Measurements from ENCODE around the gene DSCAM.

The DSCAM gene

DNA sequence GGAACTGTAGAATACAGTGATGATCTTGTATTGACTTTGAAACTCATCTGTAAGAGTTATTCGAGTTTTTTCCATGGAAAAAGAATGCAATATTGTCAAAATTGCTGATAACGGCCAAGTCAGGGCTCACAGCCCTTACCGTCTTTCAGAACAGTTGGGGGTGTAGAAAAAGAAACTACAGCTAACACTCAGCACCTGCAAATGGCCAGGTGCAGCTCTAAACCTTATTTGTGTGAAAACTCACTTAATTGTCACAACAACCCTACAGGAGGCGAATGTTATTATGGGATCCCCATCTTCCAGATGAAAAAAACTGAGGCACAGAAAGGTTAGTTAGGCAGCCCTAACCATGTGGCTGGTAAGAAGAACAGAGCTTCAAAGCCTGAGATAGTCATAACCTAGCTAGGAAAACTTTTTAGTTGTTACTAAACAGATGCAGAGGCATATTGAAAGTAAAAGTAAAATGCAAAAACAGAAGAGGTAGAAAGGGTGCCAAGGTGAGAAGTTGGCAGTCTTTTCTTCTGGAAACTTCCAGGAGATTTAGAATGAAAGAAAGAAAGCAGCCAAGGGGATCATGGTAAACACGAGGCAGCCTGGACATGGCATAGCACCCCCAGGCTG lies 76.4 kb downstream of the DSCAM start:
- no peak for DNase-seq (ENCODE audit: low spot score)

DNA sequence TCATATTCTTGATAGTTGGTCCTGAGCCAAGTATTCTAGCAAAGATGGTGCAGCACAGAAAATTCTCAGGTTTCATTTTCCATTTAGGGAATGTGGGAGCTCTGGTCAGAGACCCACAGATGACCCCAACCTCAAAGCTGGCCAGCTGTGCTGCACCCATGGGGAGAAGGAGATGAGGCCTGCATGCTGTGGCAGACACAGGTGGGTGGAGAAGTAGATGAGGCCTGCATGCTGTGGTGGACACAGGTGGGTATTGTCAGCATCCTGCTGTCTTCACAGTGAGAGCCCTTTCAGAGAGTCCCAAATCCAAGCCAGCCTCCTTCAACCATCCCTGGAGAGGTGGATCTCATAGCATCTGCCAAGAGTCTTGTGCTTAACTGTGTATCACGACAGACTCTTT lies 77.7 kb downstream of the DSCAM start:
- no peak for DNase-seq (ENCODE audit: low spot score)

DNA sequence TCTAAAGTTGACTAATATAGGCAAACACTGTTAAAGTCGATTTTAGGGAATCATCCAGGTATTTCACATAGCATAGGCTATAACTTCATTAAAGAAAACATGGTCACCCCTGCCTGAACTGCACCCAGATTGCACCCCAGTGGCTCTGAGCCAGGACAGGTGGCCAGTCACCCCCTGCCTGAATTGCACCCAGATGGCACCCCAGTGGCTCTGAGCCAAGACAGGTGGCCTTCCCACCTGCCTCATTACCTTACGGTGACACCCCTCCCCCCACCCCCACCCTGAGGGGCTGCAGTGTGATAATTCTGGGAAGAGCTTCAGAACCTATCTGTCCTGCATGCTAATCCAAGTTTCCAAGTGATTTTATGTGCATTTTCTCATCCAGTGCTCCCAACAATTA lies 78.9 kb downstream of the DSCAM start:
- DNase-seq (ENCODE audit: low spot score) = no peak

DNA sequence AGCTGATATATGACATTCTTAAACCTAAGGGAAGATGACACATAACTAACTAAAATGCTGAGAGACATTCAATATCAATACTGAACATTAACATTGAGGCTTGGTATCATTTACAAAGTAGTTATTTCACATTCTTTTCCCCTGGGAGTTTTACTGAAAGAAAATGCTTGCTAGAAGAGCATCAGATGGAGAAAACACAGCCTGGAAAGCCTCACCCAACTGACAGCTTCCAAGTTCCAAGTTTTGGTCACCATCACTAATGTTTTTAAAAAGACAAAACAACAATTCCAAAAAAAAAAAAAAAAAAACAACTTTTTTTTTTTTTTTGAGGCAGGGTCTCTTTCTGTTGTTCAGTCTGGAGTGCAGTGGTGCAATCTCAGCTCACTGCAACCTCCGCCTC lies 80.6 kb downstream of the DSCAM start:
- no peak for DNase-seq (ENCODE audit: low spot score)

DNA sequence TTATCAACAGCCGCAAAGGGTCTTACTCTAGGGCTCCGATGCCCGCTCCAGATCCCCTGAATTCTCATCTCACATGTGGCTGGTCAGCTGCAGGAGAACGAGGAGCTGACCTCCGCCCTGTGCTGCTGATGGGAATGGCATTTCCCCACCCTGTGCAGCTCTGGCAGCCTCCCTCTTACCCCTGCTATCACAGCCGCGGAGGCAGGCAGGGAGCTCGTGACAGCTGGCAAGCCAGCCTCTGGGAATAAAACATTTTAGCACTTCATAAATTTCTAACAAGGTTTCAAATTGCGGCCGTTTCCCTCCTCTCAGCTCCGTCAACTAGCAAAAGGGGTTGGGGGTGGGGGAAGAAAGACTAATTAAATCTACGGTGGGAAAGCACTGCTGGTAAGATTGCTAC lies 81.1 kb downstream of the DSCAM start:
- DNase-seq (ENCODE audit: low spot score) = no peak

DNA sequence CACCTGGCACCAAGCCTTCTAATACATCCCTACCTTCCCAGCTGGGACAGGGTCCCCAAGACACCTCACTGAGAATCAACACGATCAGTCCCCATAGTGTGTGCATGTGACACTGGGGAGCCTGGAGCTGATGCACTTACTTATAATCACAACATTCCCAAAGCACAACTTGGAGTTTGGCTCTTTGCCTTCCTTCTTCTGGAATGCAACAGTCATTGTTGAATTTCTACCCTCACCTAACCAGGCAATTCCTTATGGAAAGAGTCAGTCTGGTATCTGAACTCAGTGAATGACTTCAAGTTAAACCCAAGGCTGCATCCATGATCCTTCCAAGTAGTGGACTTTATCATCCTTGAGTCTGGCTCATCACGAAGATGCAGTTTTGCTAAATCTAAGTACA lies 86.1 kb downstream of the DSCAM start:
- no peak for DNase-seq (ENCODE audit: low spot score)

DNA sequence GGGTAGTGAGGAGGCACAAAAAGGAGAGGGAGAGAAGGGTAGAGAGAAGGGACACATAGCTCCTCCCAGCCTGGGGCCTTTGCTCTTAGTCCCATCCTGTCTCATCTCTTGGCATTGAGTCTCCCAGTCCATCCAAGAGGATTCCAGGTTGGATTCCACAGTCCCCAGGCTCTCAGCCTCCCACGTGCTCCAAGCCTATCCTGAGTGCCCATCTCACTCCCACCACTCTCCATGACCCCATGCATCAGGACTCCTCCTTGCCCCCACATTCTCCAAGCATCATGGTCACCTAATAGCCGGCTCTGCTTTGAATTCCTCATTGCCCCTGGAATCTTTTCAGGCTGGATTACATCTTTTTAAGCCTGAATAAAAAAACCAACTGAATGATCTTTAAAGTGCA lies 87.9 kb downstream of the DSCAM start:
- no peak for DNase-seq (ENCODE audit: low spot score)

DNA sequence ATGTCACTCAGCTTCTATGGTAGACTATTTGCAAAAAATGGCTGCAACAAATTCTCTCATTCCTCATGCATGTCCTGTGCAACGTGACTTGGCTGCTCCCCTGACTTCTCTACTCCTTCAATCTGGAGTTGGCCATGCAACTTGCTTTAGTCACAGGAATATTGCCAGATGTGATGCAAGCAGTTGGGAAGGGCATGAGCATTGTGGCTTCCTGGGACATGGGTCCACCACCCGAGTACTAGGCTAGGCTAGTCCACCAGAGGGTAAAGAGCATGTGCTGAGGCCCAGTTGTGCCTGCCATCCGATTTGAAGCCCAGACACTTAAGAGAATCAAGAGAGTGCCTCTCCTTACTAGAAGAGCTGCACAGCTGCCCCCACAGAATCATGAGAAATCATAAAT lies 89.6 kb downstream of the DSCAM start:
- DNase-seq (ENCODE audit: low spot score) = no peak

DNA sequence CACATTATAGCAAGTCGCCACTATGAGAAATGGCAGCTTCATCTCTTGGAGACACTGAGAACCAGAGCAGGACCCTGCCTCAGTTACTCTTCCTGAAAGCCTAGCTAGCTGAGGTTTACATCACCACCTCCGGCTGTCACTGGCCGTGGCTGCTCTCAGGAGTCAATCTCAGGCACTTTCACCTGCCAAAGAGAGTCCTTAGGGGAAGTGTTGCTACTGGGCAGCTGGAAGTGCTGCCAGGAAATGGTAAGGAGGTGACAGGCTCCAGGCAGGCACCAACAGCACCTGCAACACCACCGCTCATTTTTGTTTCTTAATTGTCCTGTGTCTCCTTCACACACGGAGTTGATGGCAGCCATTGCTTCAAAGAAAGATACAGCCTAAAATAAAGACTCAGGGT lies 92.5 kb downstream of the DSCAM start:
- DNase-seq (ENCODE audit: low spot score) = no peak

DNA sequence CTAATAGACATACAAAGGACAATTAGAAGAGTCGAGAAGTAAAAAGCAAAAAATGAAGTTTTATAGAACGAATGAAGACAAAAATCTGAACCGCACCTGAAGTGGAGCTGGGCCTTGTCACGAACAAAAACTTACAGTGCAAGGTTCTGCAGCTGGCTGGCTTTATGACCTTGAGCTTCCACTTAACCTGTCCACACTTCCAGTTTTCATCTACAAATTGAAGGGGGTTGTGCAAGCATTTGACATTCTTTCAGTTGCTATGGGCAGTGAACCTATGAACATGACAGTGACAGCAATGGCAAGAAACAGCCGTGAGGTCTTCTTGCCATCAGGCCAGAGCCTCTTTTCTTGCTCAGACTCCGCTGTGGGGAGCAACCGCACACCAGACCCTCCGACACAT lies 93.2 kb downstream of the DSCAM start:
- DNase-seq (ENCODE audit: low spot score) = no peak

DNA sequence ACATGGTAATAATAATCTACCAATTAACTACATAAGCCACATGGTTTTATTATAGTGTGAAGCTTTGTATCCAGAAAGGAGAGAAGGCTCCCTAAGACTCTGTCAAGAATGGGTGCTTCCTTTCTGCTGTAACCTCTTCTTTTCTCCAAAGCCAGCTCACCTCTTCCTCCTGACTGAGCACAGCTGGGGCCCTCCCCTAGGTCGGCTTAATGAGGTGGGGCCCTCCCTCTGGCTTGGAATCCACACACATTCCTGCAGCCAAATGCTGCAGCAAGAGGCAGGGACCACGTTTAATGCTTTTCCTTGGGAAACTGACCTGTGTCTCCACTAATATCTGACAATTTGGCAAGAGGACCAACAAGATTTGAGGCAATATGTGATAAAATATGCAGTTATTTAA lies 94.8 kb downstream of the DSCAM start:
- DNase-seq (ENCODE audit: low spot score) = no peak

DNA sequence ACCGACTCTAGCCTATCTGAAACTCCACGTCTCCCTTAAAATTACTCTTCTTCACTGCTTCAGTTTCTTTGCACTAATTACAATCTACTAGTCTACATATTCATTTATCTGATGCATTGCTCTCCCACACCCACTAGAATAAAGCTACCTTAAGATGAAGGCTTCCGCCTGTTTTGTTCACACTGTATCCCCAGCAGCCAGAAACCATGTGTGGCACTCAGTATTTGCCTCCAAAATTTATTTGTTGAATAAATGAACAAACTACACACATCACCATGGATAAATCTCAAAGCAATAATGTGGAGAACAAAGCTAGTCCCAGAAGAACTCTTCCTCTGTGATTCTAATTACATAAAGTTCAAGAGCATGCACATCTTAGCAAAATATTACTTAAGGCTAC lies 95.7 kb downstream of the DSCAM start:
- no peak for DNase-seq (ENCODE audit: low spot score)

DNA sequence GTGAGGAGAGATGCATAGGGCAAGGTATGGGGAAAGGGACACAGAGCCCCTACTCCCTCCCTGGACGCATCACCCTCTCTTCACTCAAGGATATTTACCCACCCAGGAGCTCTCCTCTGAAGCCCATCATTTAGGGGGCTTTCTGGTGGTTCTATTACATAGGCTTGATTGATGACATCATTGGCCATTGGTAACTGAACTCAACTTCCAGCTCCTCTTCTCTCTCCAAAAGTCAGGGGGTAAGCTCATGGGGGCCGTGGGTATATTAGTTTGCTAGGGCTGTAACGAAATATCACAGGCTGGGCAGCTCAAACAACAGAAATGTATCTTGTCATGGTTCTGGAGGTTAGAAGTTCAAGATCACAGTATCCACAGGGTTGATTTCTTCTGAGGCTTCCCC lies 110.8 kb downstream of the DSCAM start:
- no peak for DNase-seq (ENCODE audit: low spot score)

DNA sequence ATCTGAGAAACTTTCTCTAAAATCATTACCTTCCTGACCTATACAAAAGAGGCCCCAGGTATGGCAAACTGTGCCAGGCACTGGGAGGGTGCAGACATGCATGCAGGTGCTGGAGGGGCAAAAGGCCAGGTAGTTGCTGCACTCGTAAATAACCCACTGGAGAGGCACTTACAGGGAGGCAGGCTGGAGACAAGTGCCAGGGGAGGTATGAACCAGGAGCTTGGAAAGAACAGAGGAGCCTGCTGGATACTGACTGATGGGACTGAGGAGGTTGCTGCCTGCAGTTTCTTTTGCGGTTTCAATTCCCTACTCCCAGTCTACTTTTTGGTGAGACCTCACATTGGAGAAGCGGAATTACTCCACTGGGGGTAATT lies 113.9 kb downstream of the DSCAM start:
- no peak for DNase-seq (ENCODE audit: low spot score)

DNA sequence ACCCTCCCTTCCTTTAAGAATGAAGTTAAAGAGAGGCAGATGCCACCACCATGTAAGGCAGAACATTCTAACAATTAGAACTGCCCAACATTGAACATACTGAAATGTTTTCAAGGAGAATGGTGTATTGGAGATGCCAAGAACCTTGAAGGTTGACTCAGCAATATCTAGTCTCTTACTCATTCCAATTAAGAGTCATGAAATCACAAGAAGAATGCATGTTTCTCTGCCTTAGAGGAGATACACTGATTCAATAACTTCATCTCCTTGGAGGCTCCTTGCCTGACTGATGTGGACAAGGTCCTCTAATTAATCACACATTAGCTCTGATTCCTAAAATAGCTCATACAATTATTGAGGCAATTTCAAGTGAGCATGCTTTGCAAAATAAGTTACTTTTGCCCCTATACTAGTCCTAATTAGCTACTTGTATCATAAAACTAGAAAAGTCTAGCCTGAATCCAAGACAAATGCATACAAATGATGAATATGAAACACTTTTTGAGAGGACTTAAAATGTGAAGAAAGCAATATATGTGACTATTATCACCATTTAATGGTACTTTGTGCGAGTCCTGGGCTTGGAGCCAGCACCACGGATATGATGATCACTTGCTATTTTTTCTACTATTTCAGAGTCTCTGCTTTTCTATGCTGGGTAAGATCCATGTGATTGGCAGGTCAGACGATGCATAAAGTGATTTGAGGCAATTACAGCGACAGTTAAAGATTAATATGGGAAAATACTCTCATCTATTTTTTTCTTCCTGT lies 114.5 kb downstream of the DSCAM start:
- no peak for DNase-seq (ENCODE audit: low spot score)

DNA sequence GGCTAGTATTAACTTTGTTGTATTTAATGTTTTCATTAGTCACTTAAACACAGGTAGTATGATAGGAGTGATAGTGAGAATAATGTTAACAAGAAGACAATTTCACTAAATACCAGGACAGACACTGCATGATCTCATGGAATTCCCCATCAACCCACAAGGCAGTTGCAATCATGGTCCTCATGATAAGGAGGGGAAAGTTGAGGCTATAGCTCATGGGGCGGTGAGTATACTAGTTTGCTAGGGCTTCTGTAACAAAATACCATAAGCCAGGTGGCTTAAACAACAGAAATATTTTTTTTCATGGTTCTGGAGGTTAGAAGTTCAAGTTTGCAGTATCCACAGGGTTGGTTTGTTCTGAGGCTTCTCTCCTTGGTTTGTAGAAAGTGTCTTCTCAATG lies 115.8 kb downstream of the DSCAM start:
- no peak for DNase-seq (ENCODE audit: low spot score)

DNA sequence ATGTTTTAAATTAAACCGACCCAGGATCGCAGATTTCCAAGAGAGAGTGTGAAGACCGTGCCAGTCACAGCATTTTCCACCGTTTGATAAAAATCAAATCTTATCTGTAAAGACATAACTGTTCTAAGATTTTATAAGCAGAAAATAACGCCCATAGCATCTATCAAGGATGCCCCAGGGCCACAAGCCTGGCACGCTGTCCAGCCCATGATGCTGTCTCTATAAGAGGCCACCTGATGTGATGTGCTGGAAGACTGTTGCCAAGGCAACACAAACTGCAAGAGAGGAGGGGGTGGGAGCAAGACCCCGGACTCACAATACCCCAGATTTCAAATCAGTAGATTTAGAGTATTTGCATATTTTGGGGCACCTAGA lies 116.5 kb downstream of the DSCAM start:
- no peak for DNase-seq (ENCODE audit: low spot score)

DNA sequence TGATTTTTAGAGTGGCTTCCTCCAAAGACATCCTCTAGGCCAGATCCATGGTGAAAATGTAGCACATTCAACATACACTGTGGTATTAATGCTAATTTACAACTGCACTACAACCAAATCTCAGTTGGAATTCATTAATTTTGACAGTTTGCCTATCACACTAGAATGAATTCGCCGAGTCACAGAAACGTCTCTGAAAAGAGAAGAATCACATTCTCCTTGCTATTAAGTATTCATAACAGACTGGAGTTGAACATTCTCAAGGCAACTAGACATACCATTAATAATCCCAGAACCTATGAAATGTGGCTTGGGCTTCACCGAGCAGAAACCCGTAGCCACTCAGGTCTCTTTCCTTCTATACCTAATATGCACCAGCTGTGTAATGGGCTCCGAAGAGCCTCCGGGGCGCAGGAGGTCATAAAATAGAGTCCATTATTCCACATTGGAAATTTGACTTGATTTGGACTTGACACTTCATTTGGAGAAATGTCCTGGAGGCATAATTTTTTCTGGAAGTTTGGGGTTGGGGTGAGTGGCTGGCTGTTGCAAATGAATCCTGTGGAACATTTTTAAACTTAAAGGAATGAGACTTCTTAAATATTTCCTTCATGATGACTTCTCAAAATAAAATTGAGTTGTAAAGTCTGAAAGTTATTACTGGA lies 117.1 kb downstream of the DSCAM start:
- DNase-seq (ENCODE audit: low spot score) = no peak

DNA sequence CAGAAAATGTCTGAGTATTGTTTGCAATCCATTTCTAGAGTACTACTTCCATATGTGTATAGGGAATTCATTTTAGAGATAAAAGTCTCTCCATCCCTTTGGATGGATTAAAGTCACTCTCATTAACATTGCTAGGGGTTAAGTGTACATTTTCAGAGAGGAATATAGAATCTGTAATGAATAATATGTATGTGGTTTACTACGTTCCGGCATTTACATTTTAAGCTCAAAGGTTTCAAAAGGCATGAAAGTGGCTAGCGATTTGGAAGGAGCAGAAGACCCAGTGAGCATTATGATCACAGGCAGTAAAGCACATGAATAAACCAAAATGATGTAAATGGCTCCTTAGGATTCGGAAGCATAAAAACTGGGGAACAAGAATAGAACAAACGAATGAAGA lies 123.0 kb downstream of the DSCAM start:
- DNase-seq (ENCODE audit: low spot score) = no peak

DNA sequence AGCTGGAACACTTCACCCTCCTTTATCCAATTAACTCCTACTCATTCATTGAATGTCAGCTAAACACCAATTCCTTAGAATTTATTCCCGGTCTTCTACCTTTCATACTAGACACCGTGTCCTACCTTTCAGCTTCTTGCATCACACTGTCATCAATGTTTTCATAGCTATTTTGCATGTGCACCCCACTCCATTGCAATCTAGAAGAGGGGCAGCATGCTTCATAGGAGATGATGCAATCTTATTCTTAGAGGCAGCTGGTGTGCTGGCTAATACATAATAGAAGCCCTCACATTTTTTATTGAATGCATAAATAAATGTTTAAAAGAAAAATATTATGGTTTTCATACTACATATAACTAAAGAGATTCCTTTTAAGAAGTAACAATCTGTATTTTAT lies 123.6 kb downstream of the DSCAM start:
- no peak for DNase-seq (ENCODE audit: low spot score)

DNA sequence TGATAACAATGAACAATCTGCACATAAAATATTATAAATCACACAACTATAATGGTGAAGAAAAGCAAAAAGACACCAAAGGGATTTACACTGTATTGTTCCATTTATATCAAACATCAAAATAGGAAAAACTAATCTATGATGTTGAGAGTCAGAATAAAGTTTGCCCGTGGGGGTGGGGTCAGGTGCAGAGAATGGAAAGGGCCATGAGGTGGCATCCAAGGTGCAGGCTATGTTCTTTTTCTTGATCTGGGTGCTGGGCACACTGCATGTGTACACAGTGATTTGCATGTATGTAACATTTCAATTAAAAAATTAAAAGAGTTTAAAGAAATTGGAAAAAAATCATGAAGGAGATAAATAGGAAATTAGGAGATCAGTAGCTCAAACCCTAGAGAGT lies 127.3 kb downstream of the DSCAM start:
- DNase-seq (ENCODE audit: low spot score) = no peak

DNA sequence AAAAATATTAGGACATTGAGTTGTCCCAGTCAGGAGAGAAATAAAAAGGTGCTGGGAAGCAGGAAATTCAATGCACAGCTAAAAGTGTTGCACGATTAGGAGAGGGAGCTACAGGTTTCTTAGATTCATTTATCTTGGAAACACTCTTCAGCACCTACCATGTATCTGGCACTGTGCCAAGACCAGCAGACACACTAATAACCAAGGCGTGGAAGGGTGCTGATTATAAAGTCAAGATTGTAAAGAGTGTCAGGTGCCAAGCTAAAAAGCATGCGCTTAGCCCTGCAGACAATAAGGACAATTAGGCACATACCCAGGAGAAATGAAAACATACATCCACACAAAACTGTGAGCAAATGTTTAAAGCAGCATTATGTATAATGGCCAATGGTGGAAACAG lies 129.9 kb downstream of the DSCAM start:
- DNase-seq (ENCODE audit: low spot score) = no peak

DNA sequence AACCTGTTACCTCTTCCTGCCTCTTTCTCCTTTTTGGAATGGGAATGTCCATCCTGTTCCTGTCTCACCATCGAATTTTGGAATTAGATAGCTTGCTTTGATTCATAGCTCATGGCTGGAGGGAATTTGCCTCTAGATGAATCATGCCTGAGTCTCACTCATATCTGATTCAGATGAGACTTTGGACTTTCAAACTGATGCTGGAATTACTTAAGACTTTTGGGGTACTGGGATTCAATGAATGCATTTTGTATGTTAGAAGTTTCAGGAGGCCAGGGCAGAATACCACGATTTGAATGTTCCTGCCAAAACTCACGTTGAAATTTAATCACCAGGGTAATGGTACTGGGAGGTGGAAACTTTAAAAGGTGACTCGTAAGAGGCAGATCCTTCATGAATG lies 132.4 kb downstream of the DSCAM start:
- no peak for DNase-seq (ENCODE audit: low spot score)
